ENCODE results near the gene TIAL1. TPM values are rescaled to one million over a fixed set of nuclear protein-coding genes. Genes with fewer than 3 reads are reported as not detected.

Gene TIAL1
- total and polyA plus RNA-seq, 2 of the 13 experiments (the other 11 are each of a cell fraction or from before 2014, with no cell fraction given) = 31.5 to 148 TPM

DNA sequence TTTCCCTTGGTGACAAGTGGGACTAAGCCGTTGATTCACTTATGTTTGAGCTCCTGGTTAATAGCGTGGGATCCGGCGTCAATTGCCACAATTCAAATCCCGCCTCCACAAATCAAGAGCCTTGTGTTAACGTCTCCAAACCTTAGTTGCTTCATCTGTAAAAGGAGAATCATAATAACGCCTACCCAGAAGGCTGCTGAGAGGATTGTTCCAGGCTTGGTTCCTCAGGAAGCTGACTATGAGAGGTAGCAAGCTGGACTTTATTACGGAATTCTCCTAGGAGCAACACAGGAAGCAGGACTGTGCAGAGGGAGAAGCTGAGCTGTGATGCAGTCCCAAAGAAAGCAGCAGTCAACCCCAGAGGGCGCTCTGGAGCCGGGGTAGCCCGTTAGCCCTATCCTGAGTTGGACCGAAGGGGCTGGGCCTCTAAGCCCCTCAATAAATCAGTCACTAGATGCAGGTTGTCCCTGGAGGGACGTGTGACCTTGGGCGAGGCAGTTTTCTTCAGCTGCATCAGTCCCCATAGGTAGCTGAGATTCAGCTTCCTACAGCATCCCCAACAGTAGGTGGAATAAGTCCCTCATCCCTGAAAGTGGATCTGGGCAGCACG is 47.5 kb upstream of the TIAL1 start (continued):
- TF ChIP-seq ZNF337 (CRISPR knock-in tag; IDR thresholded peaks at IDR 0.05; ENCODE audit: borderline replicate concordance, low read depth) = 0 out of 2 replicates have a peak, but pooled peaks have one; percentile 13
- TF ChIP-seq, protein P1, sequence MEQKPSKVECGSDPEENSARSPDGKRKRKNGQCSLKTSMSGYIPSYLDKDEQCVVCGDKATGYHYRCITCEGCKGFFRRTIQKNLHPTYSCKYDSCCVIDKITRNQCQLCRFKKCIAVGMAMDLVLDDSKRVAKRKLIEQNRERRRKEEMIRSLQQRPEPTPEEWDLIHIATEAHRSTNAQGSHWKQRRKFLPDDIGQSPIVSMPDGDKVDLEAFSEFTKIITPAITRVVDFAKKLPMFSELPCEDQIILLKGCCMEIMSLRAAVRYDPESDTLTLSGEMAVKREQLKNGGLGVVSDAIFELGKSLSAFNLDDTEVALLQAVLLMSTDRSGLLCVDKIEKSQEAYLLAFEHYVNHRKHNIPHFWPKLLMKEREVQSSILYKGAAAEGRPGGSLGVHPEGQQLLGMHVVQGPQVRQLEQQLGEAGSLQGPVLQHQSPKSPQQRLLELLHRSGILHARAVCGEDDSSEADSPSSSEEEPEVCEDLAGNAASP (CRISPR knock-in tag; IDR thresholded peaks at IDR 0.05; ENCODE audit: borderline replicate concordance) = 0 out of 2 replicates have a peak, but pooled peaks have one; percentile 14
- TF ChIP-seq ZNF652 (CRISPR knock-in tag; IDR thresholded peaks at IDR 0.05; ENCODE audit: borderline replicate concordance, low read depth) = no peak
- TF ChIP-seq ZNF18 (CRISPR knock-in tag; IDR thresholded peaks at IDR 0.05; ENCODE audit: insufficient replicate concordance) = no peak
- peak; percentile 77 for TF ChIP-seq CTCF (CRISPR knock-in tag; IDR thresholded peaks at IDR 0.05)
- TF ChIP-seq ZNF597 (CRISPR knock-in tag; IDR thresholded peaks at IDR 0.05) = no peak
- 0 out of 2 replicates have a peak, but pooled peaks have one; percentile 14 for TF ChIP-seq ELF1 (CRISPR knock-in tag; IDR thresholded peaks at IDR 0.05)

All from HepG2 (cell line).